ENCODE measurements around the gene ARHGAP26.
"Not testable (repeated sequence)": the region's sequence is repeated elsewhere in the genome, so short reads cannot be mapped to it uniquely, and the experiment has no call there.

The ARHGAP26 gene

GRCh38 chr5:142911775-142912174 is 141.6 kb downstream of the ARHGAP26 start:
- DNase-seq (ENCODE audit: low spot score), result no peak
- Mint-ChIP-seq H3K27me3 (ENCODE audit: low read depth) (no peaks in the 10 kb centered on the region), H3K4me3 (no peak overlapping the region), H3K36me3 (ENCODE audit: low read depth) (peaks cover 23% of the 10 kb centered on the region), H3K27ac (no peak overlapping the region), H3K4me1 (ENCODE audit: low read depth) (peaks cover 1% of the 10 kb centered on the region), H3K9me3 (no peaks in the 10 kb centered on the region)

GRCh38 chr5:142913728-142914338 is 143.7 kb downstream of the ARHGAP26 start:
- Mint-ChIP-seq H3K27ac (no peak overlapping the region), H3K36me3 (ENCODE audit: low read depth) (peaks cover 14% of the 10 kb centered on the region), H3K27me3 (ENCODE audit: low read depth) (no peaks in the 10 kb centered on the region), H3K9me3 (no peaks in the 10 kb centered on the region), H3K4me3 (no peak overlapping the region), H3K4me1 (ENCODE audit: low read depth) (peaks cover 1% of the 10 kb centered on the region)
- DNase-seq (ENCODE audit: low spot score), result no peak

- Mint-ChIP-seq H3K27me3 (ENCODE audit: low read depth) (no peaks in the 10 kb centered on the region), H3K27ac (no peak overlapping the region), H3K4me1 (ENCODE audit: low read depth) (peaks cover 1% of the 10 kb centered on the region), H3K36me3 (ENCODE audit: low read depth) (peaks cover 18% of the 10 kb centered on the region), H3K4me3 (no peak overlapping the region), H3K9me3 (no peaks in the 10 kb centered on the region)
- no peak for DNase-seq (ENCODE audit: low spot score)
Observed at GRCh38 chr5:142915038-142915437, 144.9 kb downstream of the ARHGAP26 start.

- Mint-ChIP-seq H3K4me3 (no peak overlapping the region), H3K4me1 (ENCODE audit: low read depth) (peaks cover 1% of the 10 kb centered on the region), H3K27ac (no peak overlapping the region), H3K36me3 (ENCODE audit: low read depth) (peaks cover 17% of the 10 kb centered on the region), H3K9me3 (no peaks in the 10 kb centered on the region), H3K27me3 (ENCODE audit: low read depth) (no peaks in the 10 kb centered on the region)
- DNase-seq (ENCODE audit: low spot score), result no peak
Observed at GRCh38 chr5:142915813-142916424, 145.7 kb downstream of the ARHGAP26 start.

GRCh38 chr5:142918959-142919635 is 148.9 kb downstream of the ARHGAP26 start:
- H3K27me3 Mint-ChIP-seq (ENCODE audit: low read depth), result no peaks in the 10 kb centered on the region
- H3K9me3 Mint-ChIP-seq, result no peaks in the 10 kb centered on the region
- peaks cover 4% of the 10 kb centered on the region for H3K36me3 Mint-ChIP-seq (ENCODE audit: low read depth)
- no peak overlapping the region for H3K4me3 Mint-ChIP-seq
- H3K4me1 Mint-ChIP-seq (ENCODE audit: low read depth), result peaks cover 7% of the 10 kb centered on the region
- DNase-seq (ENCODE audit: low spot score), result no peak
- H3K27ac Mint-ChIP-seq, result no peak overlapping the region

GRCh38 chr5:142920849-142921612 is 150.9 kb downstream of the ARHGAP26 start:
- Mint-ChIP-seq H3K4me1 (ENCODE audit: low read depth) (peaks cover 24% of the 10 kb centered on the region), H3K36me3 (ENCODE audit: low read depth) (peaks cover 4% of the 10 kb centered on the region), H3K27me3 (ENCODE audit: low read depth) (no peaks in the 10 kb centered on the region), H3K27ac (no peak overlapping the region), H3K9me3 (no peaks in the 10 kb centered on the region), H3K4me3 (no peak overlapping the region)
- DNase-seq (ENCODE audit: low spot score), result no peak

GRCh38 chr5:142922223-142922952 is 152.2 kb downstream of the ARHGAP26 start:
- Mint-ChIP-seq H3K27ac (no peak overlapping the region), H3K4me1 (ENCODE audit: low read depth) (peaks cover 25% of the 10 kb centered on the region), H3K27me3 (ENCODE audit: low read depth) (no peaks in the 10 kb centered on the region), H3K9me3 (no peaks in the 10 kb centered on the region), H3K36me3 (ENCODE audit: low read depth) (peaks cover 4% of the 10 kb centered on the region), H3K4me3 (no peak overlapping the region)
- no peak for DNase-seq (ENCODE audit: low spot score)

- H3K27me3 Mint-ChIP-seq (ENCODE audit: low read depth), result no peaks in the 10 kb centered on the region
Observed at GRCh38 chr5:142924135-142924883, 154.1 kb downstream of the ARHGAP26 start.

GRCh38 chr5:142925795-142926194 is 155.6 kb downstream of the ARHGAP26 start:
- no peak for DNase-seq (ENCODE audit: low spot score)
- no peak overlapping the region for H3K4me3 Mint-ChIP-seq
- no peaks in the 10 kb centered on the region for H3K27me3 Mint-ChIP-seq (ENCODE audit: low read depth)
- H3K4me1 Mint-ChIP-seq (ENCODE audit: low read depth), result peaks cover 32% of the 10 kb centered on the region
- peaks cover 2% of the 10 kb centered on the region for H3K36me3 Mint-ChIP-seq (ENCODE audit: low read depth)
- no peak overlapping the region for H3K27ac Mint-ChIP-seq
- H3K9me3 Mint-ChIP-seq, result no peaks in the 10 kb centered on the region

More at GRCh38 chr5:142924135-142924883, 154.1 kb downstream of the ARHGAP26 start:
- Mint-ChIP-seq H3K36me3 (ENCODE audit: low read depth) (peaks cover 3% of the 10 kb centered on the region), H3K4me3 (no peak overlapping the region), H3K27ac (no peak overlapping the region), H3K4me1 (ENCODE audit: low read depth) (peaks cover 25% of the 10 kb centered on the region), H3K9me3 (no peaks in the 10 kb centered on the region)
- no peak for DNase-seq (ENCODE audit: low spot score)

GRCh38 chr5:142926549-142926948 is 156.4 kb downstream of the ARHGAP26 start:
- Mint-ChIP-seq H3K36me3 (ENCODE audit: low read depth) (peaks cover 2% of the 10 kb centered on the region), H3K4me1 (ENCODE audit: low read depth) (peaks cover 32% of the 10 kb centered on the region), H3K27ac (no peak overlapping the region), H3K4me3 (no peak overlapping the region), H3K27me3 (ENCODE audit: low read depth) (no peaks in the 10 kb centered on the region), H3K9me3 (no peaks in the 10 kb centered on the region)
- DNase-seq (ENCODE audit: low spot score), result no peak

- H3K4me3 Mint-ChIP-seq; DNase-seq (ENCODE audit: low spot score); H3K27ac Mint-ChIP-seq; H3K9me3 Mint-ChIP-seq; H3K27me3 Mint-ChIP-seq (ENCODE audit: low read depth): not testable (repeated sequence)
- H3K36me3 Mint-ChIP-seq (ENCODE audit: low read depth), result peaks cover 13% of the 10 kb centered on the region
- H3K4me1 Mint-ChIP-seq (ENCODE audit: low read depth), result peaks cover 30% of the 10 kb centered on the region
Observed at GRCh38 chr5:142928999-142929398, 158.8 kb downstream of the ARHGAP26 start.

GRCh38 chr5:142929587-142929986 is 159.4 kb downstream of the ARHGAP26 start:
- Mint-ChIP-seq H3K9me3 (no peaks in the 10 kb centered on the region), H3K36me3 (ENCODE audit: low read depth) (peaks cover 18% of the 10 kb centered on the region), H3K27me3 (ENCODE audit: low read depth) (no peaks in the 10 kb centered on the region), H3K27ac (no peak overlapping the region), H3K4me3 (no peak overlapping the region), H3K4me1 (ENCODE audit: low read depth) (peaks cover 30% of the 10 kb centered on the region)
- no peak for DNase-seq (ENCODE audit: low spot score)

Data from T-helper 2 cell treated with Interferon-gamma antibody and Interleukin-4, amounts not matched to agents 5 μg/mL and 100 μg/mL, for 36 hours (primary cell).